ENCODE data around the gene MAPKAP1. TPM values are rescaled to one million over a fixed set of nuclear protein-coding genes. Genes with fewer than 3 reads are reported as not detected.

The MAPKAP1 gene
- total RNA-seq, 2 experiments from 2014 or later, result 66.2 to 78.8 TPM

DNA sequence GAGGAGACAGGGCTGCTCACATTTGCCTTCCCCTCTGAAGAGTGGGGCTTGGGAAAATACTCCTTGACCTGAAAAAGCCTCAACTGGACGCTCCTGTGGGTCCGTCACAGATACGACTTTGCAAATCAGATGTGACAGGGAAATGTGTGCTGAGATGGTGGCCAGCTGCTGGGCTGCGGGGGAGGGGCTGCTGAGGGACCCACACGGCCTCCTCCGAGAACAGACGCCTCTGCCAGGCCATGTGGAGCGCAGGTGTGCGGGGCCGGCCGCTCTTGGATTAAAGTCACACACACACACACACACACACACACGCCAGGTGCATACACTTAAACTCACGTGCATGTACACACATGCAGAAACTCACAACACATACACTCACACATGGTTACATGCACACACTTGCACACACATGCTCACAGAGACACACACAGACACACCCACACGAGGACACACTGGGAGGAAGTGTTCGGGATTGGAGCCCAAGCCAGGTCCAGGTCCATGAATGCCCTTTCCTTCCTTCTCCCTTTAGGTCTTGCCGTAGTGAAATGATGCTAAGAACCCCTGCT is 278.0 kb downstream of the MAPKAP1 start:
- Histone ChIP-seq H3K4me1 (ENCODE audit: insufficient read depth, low read length, poor library complexity, severe bottlenecking) (no peaks in the 10 kb centered on the region), H3K9me3 (ENCODE audit: low read length) (no peaks in the 10 kb centered on the region), H2AFZ (ENCODE audit: low read length) (no peak overlapping the region), H4K20me1 (ENCODE audit: insufficient read depth, low read length) (no peaks in the 10 kb centered on the region), H3K9me2 (ENCODE audit: insufficient read depth, low read length) (no peaks in the 10 kb centered on the region), H3K79me2 (ENCODE audit: insufficient read depth, low read depth, low read length) (no peaks in the 10 kb centered on the region), H3K4me2 (ENCODE audit: low read length) (no peak overlapping the region), H3K36me3 (ENCODE audit: insufficient read depth, low read length) (no peaks in the 10 kb centered on the region), H3K4me3 (ENCODE audit: low read depth, low read length, poor library complexity, severe bottlenecking) (no peak overlapping the region), H3K27ac (ENCODE audit: low read depth, low read length, poor library complexity, severe bottlenecking) (no peak overlapping the region)
- intact Hi-C loops (cut with micrococcal nuclease; ENCODE audit: unreplicated experiment), result loop anchor here (2.0 to 5.0 kb wide), 2 partner anchors 130 to 203 kb away; no protein-coding TSS in a partner anchor
- TF ChIP-seq, protein P1, sequence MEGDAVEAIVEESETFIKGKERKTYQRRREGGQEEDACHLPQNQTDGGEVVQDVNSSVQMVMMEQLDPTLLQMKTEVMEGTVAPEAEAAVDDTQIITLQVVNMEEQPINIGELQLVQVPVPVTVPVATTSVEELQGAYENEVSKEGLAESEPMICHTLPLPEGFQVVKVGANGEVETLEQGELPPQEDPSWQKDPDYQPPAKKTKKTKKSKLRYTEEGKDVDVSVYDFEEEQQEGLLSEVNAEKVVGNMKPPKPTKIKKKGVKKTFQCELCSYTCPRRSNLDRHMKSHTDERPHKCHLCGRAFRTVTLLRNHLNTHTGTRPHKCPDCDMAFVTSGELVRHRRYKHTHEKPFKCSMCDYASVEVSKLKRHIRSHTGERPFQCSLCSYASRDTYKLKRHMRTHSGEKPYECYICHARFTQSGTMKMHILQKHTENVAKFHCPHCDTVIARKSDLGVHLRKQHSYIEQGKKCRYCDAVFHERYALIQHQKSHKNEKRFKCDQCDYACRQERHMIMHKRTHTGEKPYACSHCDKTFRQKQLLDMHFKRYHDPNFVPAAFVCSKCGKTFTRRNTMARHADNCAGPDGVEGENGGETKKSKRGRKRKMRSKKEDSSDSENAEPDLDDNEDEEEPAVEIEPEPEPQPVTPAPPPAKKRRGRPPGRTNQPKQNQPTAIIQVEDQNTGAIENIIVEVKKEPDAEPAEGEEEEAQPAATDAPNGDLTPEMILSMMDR (conservative IDR thresholded peaks at IDR 0.05; ENCODE audit: low read length), result no peak
- no peak for TF ChIP-seq EZH2phosphoT487 (IDR thresholded peaks at IDR 0.05; ENCODE audit: borderline replicate concordance, low read depth, low read length)
- no TSS peak for BruUV-seq (replicated peaks)
- ChIA-PET CTCF (ENCODE audit: unreplicated experiment) (no interaction called here), POLR2A (no interaction called here)
- no peak for DNase-seq (ENCODE audit: low spot score)

DNA sequence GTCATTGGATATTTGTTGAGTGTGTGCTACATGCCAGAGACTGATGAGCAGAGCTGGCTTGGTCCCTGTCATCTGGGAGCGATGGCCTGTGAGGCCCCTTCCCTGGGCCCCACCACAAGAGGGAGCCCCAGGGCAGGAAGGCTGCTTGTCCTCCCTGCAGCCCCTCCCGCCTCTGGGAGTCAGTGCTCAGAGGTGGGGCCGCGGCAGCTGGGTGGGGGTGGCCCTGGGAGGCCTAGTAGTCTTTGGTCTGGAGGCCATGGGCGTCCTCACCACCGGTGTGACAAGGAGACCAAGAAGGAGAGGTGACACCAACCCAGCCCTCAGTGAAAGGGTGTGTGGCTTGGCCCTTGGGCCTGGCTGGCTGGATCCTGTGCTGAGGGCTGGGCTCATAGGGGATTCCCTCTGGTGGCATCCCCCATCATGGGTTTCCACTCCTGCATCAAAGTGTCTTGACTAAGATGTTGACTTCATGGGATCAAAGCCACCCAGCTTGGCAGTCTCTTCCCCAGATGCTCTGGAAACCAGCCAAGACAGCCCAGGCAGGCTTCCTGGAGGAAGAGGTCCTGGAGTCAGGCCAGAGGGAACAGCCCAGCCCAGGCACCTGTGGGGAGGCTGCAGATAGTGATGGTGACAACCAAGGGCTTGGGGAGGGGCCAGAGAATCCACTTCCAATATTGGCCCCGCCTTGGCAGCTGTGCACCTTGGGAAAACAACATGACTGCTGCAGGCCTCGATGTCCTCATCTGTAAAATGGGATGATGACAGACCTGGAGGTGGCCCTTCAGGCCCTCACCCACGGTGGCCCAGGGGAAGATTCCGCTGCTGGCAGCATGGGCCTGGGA is 278.7 kb downstream of the MAPKAP1 start:
- H4K20me1 ChIP-seq (ENCODE audit: insufficient read depth, low read length), result no peaks in the 10 kb centered on the region
- H3K4me3 ChIP-seq (ENCODE audit: low read depth, low read length, poor library complexity, severe bottlenecking), result no peak overlapping the region
- no peak for TF ChIP-seq EZH2phosphoT487 (IDR thresholded peaks at IDR 0.05; ENCODE audit: borderline replicate concordance, low read depth, low read length)
- TF ChIP-seq, protein P1 (conservative IDR thresholded peaks at IDR 0.05; ENCODE audit: low read length), result peak; percentile 86
- BruUV-seq (replicated peaks), result no TSS peak
- CTCF ChIA-PET (ENCODE audit: unreplicated experiment), result no interaction called here
- POLR2A ChIA-PET, result no interaction called here
- H3K9me3 ChIP-seq (ENCODE audit: low read length), result no peaks in the 10 kb centered on the region
- no peaks in the 10 kb centered on the region for H3K4me1 ChIP-seq (ENCODE audit: insufficient read depth, low read length, poor library complexity, severe bottlenecking)
- no peaks in the 10 kb centered on the region for H3K9me2 ChIP-seq (ENCODE audit: insufficient read depth, low read length)
- intact Hi-C loops (cut with micrococcal nuclease; ENCODE audit: unreplicated experiment), result loop anchor here (2.0 to 5.0 kb wide), 2 partner anchors 131 to 204 kb away; no protein-coding TSS in a partner anchor
- no peaks in the 10 kb centered on the region for H3K36me3 ChIP-seq (ENCODE audit: insufficient read depth, low read length)
- H3K4me2 ChIP-seq (ENCODE audit: low read length), result no peak overlapping the region
- no peak overlapping the region for H2AFZ ChIP-seq (ENCODE audit: low read length)
- H3K79me2 ChIP-seq (ENCODE audit: insufficient read depth, low read depth, low read length), result no peaks in the 10 kb centered on the region
- peak; percentile 64 for DNase-seq (ENCODE audit: low spot score)
- no peak overlapping the region for H3K27ac ChIP-seq (ENCODE audit: low read depth, low read length, poor library complexity, severe bottlenecking)

DNA sequence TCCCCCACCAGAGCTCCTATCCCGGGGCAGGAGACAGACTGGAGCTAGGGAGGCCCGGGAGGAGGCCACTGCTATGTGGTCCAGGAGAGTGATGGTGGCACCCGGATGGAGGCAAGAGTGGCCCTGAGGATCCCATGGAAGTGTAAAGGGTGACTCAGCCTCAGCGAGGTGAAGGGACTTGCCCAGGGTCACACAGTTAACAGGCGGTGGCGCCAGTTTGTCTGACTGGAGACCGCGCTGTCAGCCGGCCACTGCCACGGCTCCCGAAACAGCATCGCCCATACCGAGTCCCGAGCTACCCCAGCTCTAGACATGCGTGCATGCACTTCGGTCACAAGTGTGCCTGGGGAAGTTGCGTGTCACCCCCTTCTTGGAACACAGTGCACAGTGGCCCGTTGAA is 279.5 kb downstream of the MAPKAP1 start:
- Histone ChIP-seq H2AFZ (ENCODE audit: low read length) (no peak overlapping the region), H3K9me2 (ENCODE audit: insufficient read depth, low read length) (no peaks in the 10 kb centered on the region), H3K4me2 (ENCODE audit: low read length) (no peak overlapping the region), H3K27ac (ENCODE audit: low read depth, low read length, poor library complexity, severe bottlenecking) (no peak overlapping the region), H3K79me2 (ENCODE audit: insufficient read depth, low read depth, low read length) (no peaks in the 10 kb centered on the region), H3K4me3 (ENCODE audit: low read depth, low read length, poor library complexity, severe bottlenecking) (no peak overlapping the region), H3K4me1 (ENCODE audit: insufficient read depth, low read length, poor library complexity, severe bottlenecking) (no peaks in the 10 kb centered on the region), H4K20me1 (ENCODE audit: insufficient read depth, low read length) (no peaks in the 10 kb centered on the region), H3K9me3 (ENCODE audit: low read length) (no peaks in the 10 kb centered on the region), H3K36me3 (ENCODE audit: insufficient read depth, low read length) (no peaks in the 10 kb centered on the region)
- POLR2A ChIA-PET, result no interaction called here
- TF ChIP-seq EZH2phosphoT487 (IDR thresholded peaks at IDR 0.05; ENCODE audit: borderline replicate concordance, low read depth, low read length), result no peak
- TF ChIP-seq, protein P1 (conservative IDR thresholded peaks at IDR 0.05; ENCODE audit: low read length), result no peak
- DNase-seq (ENCODE audit: low spot score), result no peak
- CTCF ChIA-PET (ENCODE audit: unreplicated experiment), result no interaction called here
- intact Hi-C loops (cut with micrococcal nuclease; ENCODE audit: unreplicated experiment), result loop anchor here (5.0 kb wide), 1 partner anchor 205 kb away; no protein-coding TSS in a partner anchor
- no TSS peak for BruUV-seq (replicated peaks)
